ENCODE results near the gene KRTAP10-11. TPM values are rescaled to one million over a fixed set of nuclear protein-coding genes. Genes with fewer than 3 reads are reported as not detected.

The KRTAP10-11 gene
- total RNA-seq, 4 donors from 2014 or later: not detected

DNA sequence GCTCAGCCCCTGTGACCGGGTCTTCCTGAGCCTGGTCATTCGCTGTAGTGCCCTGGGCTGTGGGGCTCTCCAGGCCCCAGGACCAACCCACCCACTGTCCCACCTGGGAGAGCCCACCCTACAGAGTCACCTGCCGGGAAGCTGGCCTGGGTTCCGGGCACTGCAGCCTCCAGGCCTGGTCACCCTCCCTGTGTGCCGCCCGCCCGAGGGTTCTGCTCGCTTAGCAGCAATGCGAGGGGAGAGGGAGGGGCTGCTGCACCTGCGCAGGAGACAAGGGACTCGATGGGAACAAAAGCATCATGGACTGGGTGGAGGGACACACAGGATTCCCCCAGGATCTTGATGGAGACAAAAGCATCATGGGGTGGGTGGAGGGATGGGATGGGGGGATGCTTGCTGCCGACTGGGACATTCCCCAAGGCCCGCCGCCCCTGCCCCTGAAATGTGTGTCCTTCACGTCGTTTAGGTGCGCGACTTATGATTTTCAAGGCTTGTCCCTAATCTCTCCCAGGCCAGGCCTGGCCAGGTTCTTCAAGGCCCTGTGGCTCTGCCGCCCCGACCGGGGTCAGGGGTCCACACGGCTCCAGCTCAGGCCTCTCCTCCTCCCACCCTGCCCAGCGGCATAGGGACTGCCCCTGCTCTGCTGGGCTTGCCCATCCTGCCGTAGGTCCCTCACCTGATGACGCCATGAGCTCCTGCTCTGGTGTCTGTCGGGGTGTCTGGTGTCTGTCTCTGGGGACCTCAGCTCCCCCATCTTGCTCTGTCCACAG, 32.6 kb upstream of the KRTAP10-11 start:
- Histone ChIP-seq H3K4me3 (no peak overlapping the region), H3K27ac (no peak overlapping the region), H3K4me1 (no peaks in the 10 kb centered on the region), H3K36me3 (no peaks in the 10 kb centered on the region), H3K27me3 (no peaks in the 10 kb centered on the region), H3K9me3 (peaks cover 0 to 2% of the 10 kb centered on the region in 2 donors)
- TF ChIP-seq POLR2A (IDR thresholded peaks at IDR 0.05): no peak
- TF ChIP-seq CTCF (IDR thresholded peaks at IDR 0.05): no peak
- DNase-seq: no peak
- intact Hi-C loops (cut with DNase I; ENCODE audit: low total_unique reads): no loop called here

GRCh38 chr21:44614161-44614631, 32.0 kb upstream of the KRTAP10-11 start:
- DNase-seq: no peak
- Histone ChIP-seq H3K4me3 (no peak overlapping the region), H3K27ac (no peak overlapping the region), H3K9me3 (peaks cover 0 to 1% of the 10 kb centered on the region in 2 donors), H3K27me3 (no peaks in the 10 kb centered on the region), H3K4me1 (no peaks in the 10 kb centered on the region), H3K36me3 (no peaks in the 10 kb centered on the region)
- TF ChIP-seq POLR2A (IDR thresholded peaks at IDR 0.05): no peak
- no peak for TF ChIP-seq CTCF (IDR thresholded peaks at IDR 0.05)
- intact Hi-C loops (cut with DNase I; ENCODE audit: low total_unique reads): no loop called here

DNA sequence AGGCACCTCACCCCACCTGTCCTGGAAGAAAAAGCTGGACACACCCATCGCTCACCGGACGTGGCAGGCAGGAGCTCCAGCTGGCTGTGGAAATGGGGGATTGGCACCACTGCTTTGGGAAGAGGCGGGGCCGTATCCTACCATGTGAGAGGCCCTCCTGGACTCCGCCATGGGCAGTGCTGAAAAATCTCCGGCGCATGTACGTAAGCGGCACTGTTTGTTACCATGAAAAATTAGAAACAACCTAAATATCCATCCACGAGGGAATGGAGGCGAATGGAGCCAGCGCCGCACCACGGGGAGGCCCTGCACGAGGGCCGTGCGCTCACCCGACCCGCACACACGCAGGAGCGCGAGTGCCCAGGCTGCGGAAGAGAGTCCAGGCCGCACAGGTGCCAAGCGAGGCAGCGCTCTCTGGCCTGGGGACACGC, 31.2 kb upstream of the KRTAP10-11 start:
- no peak for TF ChIP-seq POLR2A (IDR thresholded peaks at IDR 0.05)
- no peak for TF ChIP-seq CTCF (IDR thresholded peaks at IDR 0.05)
- H3K27me3 ChIP-seq: no peaks in the 10 kb centered on the region
- no peaks in the 10 kb centered on the region for H3K36me3 ChIP-seq
- H3K4me3 ChIP-seq: no peak overlapping the region
- no peak for DNase-seq
- intact Hi-C loops (cut with DNase I; ENCODE audit: low total_unique reads): no loop called here
- H3K4me1 ChIP-seq: no peaks in the 10 kb centered on the region
- no peak overlapping the region for H3K27ac ChIP-seq
- no peaks in the 10 kb centered on the region for H3K9me3 ChIP-seq

DNA sequence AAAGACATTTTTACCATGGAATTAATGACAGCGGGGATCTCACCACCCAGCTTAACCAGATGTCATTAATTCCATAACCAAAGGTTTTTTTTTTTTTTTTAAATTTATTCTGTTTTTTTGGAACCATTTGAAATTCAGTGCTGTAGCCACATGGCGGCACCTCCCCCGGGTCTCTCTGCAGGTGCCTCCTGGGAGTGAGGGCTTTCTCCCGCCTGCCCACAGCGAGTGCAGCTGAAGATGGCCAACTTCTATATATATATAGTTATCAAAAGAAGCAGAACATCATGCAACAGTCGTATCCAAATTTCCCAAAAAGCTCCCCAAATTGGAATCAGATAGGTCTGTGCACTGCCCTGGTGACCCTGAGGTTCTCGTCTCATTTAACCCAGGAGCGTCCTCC, 30.7 kb upstream of the KRTAP10-11 start:
- no peaks in the 10 kb centered on the region for H3K27me3 ChIP-seq
- intact Hi-C loops (cut with DNase I; ENCODE audit: low total_unique reads): no loop called here

More for the DNA sequence above, 30.7 kb upstream of the KRTAP10-11 start:
- Histone ChIP-seq H3K36me3 (no peaks in the 10 kb centered on the region), H3K27ac (no peak overlapping the region), H3K9me3 (no peaks in the 10 kb centered on the region), H3K4me3 (no peak overlapping the region), H3K4me1 (no peaks in the 10 kb centered on the region)
- DNase-seq: no peak
- TF ChIP-seq POLR2A (IDR thresholded peaks at IDR 0.05): no peak
- TF ChIP-seq CTCF (IDR thresholded peaks at IDR 0.05): no peak
